ENCODE data around the gene YEATS2. TPM values are rescaled to one million over a fixed set of nuclear protein-coding genes. Genes with fewer than 3 reads are reported as not detected.
A peak's percentile ranks its signal among the peaks of the same experiment; 100 is the strongest.

Gene YEATS2
- polyA plus RNA-seq, 2 of the 4 experiments (the other 2 are of a cell fraction), result 11.2 to 15.3 TPM

- FAIRE-seq, result no peak
Measured at GRCh38 chr3:183811638-183812037, 114.0 kb downstream of the YEATS2 start.

GRCh38 chr3:183812761-183813445 is 115.3 kb downstream of the YEATS2 start:
- WGBS (ENCODE audit: missing lambda C conversion rate), result 92% methylated on average over 8 of the region's 8 CpGs
- FAIRE-seq, result no peak
- H3K27ac ChIP-seq, result peak overlapping the region in 1 of 2 experiments; percentile 26; a peak in 3 of 6 replicates
- ATAC-seq, result no peak
- no peak overlapping the region for H3K4me3 ChIP-seq
- H3K9me3 ChIP-seq, result no peaks in the 10 kb centered on the region
- no peaks in the 10 kb centered on the region for H3K4me1 ChIP-seq
- ChIA-PET CTCF (interaction anchor here (0.6 kb wide), 1 partner anchor 12 kb away, joined by 3 read pairs; the partner anchor contains the start of gene MAP6D1), POLR2A (interaction anchor here (0.5 kb wide), 1 partner anchor 206 kb away, joined by 3 read pairs; no protein-coding TSS in a partner anchor)
- no peak for DNase-seq (ENCODE audit: low read depth in 1 of 2, low spot score in 1 of 2)
- no peak overlapping the region for H3K4me2 ChIP-seq
- no peak for TF ChIP-seq EHMT2 (IDR thresholded peaks at IDR 0.05; ENCODE audit: low read depth)
- TF ChIP-seq CBX2 (IDR thresholded peaks at IDR 0.05; ENCODE audit: borderline replicate concordance, low read depth), result no peak
- no peak for TF ChIP-seq REST (IDR thresholded peaks at IDR 0.05)
- no peak for TF ChIP-seq EHF (CRISPR knock-in tag; IDR thresholded peaks at IDR 0.05)
- TF ChIP-seq, protein P1, sequence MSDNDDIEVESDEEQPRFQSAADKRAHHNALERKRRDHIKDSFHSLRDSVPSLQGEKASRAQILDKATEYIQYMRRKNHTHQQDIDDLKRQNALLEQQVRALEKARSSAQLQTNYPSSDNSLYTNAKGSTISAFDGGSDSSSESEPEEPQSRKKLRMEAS (IDR thresholded peaks at IDR 0.05), result no peak
- no peak for TF ChIP-seq KDM5A (IDR thresholded peaks at IDR 0.05)
- TF ChIP-seq NR3C1 (IDR thresholded peaks at IDR 0.05), result no peak
- TF ChIP-seq FOSB (CRISPR knock-in tag; IDR thresholded peaks at IDR 0.05), result no peak
- TF ChIP-seq, protein P2, sequence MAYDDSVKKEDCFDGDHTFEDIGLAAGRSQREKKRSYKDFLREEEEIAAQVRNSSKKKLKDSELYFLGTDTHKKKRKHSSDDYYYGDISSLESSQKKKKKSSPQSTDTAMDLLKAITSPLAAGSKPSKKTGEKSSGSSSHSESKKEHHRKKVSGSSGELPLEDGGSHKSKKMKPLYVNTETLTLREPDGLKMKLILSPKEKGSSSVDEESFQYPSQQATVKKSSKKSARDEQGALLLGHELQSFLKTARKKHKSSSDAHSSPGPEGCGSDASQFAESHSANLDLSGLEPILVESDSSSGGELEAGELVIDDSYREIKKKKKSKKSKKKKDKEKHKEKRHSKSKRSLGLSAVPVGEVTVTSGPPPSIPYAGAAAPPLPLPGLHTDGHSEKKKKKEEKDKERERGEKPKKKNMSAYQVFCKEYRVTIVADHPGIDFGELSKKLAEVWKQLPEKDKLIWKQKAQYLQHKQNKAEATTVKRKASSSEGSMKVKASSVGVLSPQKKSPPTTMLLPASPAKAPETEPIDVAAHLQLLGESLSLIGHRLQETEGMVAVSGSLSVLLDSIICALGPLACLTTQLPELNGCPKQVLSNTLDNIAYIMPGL (CRISPR knock-in tag; IDR thresholded peaks at IDR 0.05; ENCODE audit: borderline replicate concordance), result no peak
- no peak for TF ChIP-seq NPAS2 (CRISPR knock-in tag; IDR thresholded peaks at IDR 0.05; ENCODE audit: borderline replicate concordance)
- no peak for TF ChIP-seq ZFP36 (IDR thresholded peaks at IDR 0.05; ENCODE audit: borderline replicate concordance, partially characterized antibody)
- no peak for TF ChIP-seq MAZ (IDR thresholded peaks at IDR 0.05; ENCODE audit: borderline replicate concordance, low read depth, low read length)
- TF ChIP-seq HOXB13 (CRISPR knock-in tag; IDR thresholded peaks at IDR 0.05; ENCODE audit: low read depth), result no peak
- no peak for TF ChIP-seq TP53 (CRISPR knock-in tag; IDR thresholded peaks at IDR 0.05)

More at GRCh38 chr3:183811638-183812037, 114.0 kb downstream of the YEATS2 start:
- ChIA-PET CTCF (no interaction called here), POLR2A (no interaction called here)
- ATAC-seq, result no peak
- H3K27ac ChIP-seq, result no peak overlapping the region
- H3K9me3 ChIP-seq, result no peaks in the 10 kb centered on the region
- DNase-seq (ENCODE audit: low read depth in 1 of 2, low spot score in 1 of 2), result no peak
- no peaks in the 10 kb centered on the region for H3K4me1 ChIP-seq
- no peak overlapping the region for H3K4me2 ChIP-seq
- no peak overlapping the region for H3K4me3 ChIP-seq
- WGBS (ENCODE audit: missing lambda C conversion rate), result 84% methylated on average over 11 of the region's 11 CpGs
- TF ChIP-seq, protein P3, sequence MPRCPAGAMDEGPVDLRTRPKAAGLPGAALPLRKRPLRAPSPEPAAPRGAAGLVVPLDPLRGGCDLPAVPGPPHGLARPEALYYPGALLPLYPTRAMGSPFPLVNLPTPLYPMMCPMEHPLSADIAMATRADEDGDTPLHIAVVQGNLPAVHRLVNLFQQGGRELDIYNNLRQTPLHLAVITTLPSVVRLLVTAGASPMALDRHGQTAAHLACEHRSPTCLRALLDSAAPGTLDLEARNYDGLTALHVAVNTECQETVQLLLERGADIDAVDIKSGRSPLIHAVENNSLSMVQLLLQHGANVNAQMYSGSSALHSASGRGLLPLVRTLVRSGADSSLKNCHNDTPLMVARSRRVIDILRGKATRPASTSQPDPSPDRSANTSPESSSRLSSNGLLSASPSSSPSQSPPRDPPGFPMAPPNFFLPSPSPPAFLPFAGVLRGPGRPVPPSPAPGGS (IDR thresholded peaks at IDR 0.05), result no peak
- TF ChIP-seq CHD4 (IDR thresholded peaks at IDR 0.05; ENCODE audit: borderline replicate concordance) (no peak), REST (IDR thresholded peaks at IDR 0.05) (no peak), ATOH8 (CRISPR knock-in tag; IDR thresholded peaks at IDR 0.05; ENCODE audit: low read depth) (no peak), ZNF302 (CRISPR knock-in tag; IDR thresholded peaks at IDR 0.05) (no peak)
